IMR-90 (cell line): Measurements from ENCODE around the gene PLEKHD1.
"Not testable (repeated sequence)": the region's sequence is repeated elsewhere in the genome, so short reads cannot be mapped to it uniquely, and the experiment has no call there.

Experiments
- CEBPB ChIP-seq: IDR thresholded peaks from 2 replicates; pipeline ENCODE4 v1.6.1; 2012; ENCODE audit warnings: low read depth, low read length, improper control_type of control experiment
- CHD1 ChIP-seq: IDR thresholded peaks from 2 replicates; pipeline ENCODE4 v1.6.1; 2012; ENCODE audit warnings: low read depth, low read length, improper control_type of control experiment
- FOS ChIP-seq: fragments of 150-350 bp; IDR thresholded peaks from 2 replicates; pipeline ENCODE4 v1.6.1; 2016; ENCODE audit warnings: low read depth, low read length
- MAZ ChIP-seq: IDR thresholded peaks from 2 replicates; pipeline ENCODE4 v1.6.1; 2012; ENCODE audit warnings: low read depth, mild to moderate bottlenecking, low read length, improper control_type of control experiment, moderate library complexity, borderline replicate concordance
- NFE2L2 ChIP-seq: fragments of 150-350 bp; IDR thresholded peaks from 2 replicates; pipeline ENCODE4 v1.6.1; 2016; ENCODE audit warnings: low read depth, mild to moderate bottlenecking, low read length
- POLR2A ChIP-seq: IDR thresholded peaks from 2 replicates; pipeline ENCODE4 v1.6.1; 2012; ENCODE audit warnings: mild to moderate bottlenecking, low read depth, low read length
- SMC3 ChIP-seq: fragments of 150-350 bp; IDR thresholded peaks from 2 replicates; pipeline ENCODE4 v1.6.1; 2016; ENCODE audit warnings: low read depth, mild to moderate bottlenecking, antibody characterized with exemption, low read length, moderate library complexity
- TF ChIP-seq, protein P1 (sequence below): conservative IDR thresholded peaks from 2 replicates; pipeline ENCODE4 v1.5.1; 2012; ENCODE audit warnings: mild to moderate bottlenecking, low read depth, low read length, improper control_type of control experiment

DNA sequence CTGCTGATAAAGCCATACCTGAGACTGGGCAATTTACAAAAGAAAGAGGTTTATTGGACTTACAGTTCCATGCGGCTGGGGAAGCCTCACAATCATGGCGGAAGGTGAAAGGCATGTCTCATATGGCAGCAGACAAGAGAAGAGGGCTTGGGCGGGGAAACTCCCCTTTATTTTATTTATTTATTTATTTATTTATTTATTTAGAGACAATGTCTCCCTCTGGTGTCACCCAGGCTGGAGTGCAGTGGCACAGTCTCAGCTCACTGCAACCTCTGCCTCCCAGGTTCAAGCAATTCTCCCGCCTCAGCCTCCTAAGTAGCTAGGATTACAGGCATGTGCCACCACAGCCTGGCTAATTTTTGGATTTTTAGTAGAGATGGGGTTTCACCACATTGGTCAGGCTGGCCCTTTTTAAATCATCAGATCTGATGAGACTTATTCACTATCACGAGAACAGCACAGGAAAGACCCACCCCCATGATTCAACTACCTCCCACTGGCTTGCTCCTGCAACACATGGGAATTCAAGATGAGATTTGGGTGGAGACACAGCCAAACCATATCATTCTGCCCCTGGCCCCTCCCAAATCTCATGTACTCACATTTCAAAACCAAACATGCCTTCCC, 7.6 kb upstream of the PLEKHD1 start:
- TF ChIP-seq, protein P1, sequence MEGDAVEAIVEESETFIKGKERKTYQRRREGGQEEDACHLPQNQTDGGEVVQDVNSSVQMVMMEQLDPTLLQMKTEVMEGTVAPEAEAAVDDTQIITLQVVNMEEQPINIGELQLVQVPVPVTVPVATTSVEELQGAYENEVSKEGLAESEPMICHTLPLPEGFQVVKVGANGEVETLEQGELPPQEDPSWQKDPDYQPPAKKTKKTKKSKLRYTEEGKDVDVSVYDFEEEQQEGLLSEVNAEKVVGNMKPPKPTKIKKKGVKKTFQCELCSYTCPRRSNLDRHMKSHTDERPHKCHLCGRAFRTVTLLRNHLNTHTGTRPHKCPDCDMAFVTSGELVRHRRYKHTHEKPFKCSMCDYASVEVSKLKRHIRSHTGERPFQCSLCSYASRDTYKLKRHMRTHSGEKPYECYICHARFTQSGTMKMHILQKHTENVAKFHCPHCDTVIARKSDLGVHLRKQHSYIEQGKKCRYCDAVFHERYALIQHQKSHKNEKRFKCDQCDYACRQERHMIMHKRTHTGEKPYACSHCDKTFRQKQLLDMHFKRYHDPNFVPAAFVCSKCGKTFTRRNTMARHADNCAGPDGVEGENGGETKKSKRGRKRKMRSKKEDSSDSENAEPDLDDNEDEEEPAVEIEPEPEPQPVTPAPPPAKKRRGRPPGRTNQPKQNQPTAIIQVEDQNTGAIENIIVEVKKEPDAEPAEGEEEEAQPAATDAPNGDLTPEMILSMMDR: not testable (repeated sequence)
- not testable (repeated sequence) for TF ChIP-seq FOS, CHD1, POLR2A, CEBPB, MAZ, SMC3, NFE2L2
